ENCODE data around the gene COX8C. TPM values are rescaled to one million over a fixed set of nuclear protein-coding genes. Genes with fewer than 3 reads are reported as not detected.
"Not testable (repeated sequence)": the region's sequence is repeated elsewhere in the genome, so short reads cannot be mapped to it uniquely, and the experiment has no call there.

COX8C gene
- total RNA-seq, 1 donor from 2014 or later, result not detected

- no peaks in the 10 kb centered on the region for H3K36me3 Mint-ChIP-seq
- no peak overlapping the region for H3K4me3 Mint-ChIP-seq
- peaks cover 30% of the 10 kb centered on the region for H3K27me3 Mint-ChIP-seq
- TF ChIP-seq CTCF (conservative IDR thresholded peaks at IDR 0.05), result no peak
- H3K9me3 Mint-ChIP-seq, result no peaks in the 10 kb centered on the region
- no peak for DNase-seq (ENCODE audit: extremely low spot score, unreplicated experiment)
- no peaks in the 10 kb centered on the region for H3K4me1 Mint-ChIP-seq (ENCODE audit: unreplicated experiment)
- H3K27ac Mint-ChIP-seq, result no peak overlapping the region
Observed at GRCh38 chr14:93379831-93380230, 32.8 kb downstream of the COX8C start.

GRCh38 chr14:93381644-93382043 is 34.7 kb downstream of the COX8C start:
- Mint-ChIP-seq H3K4me3 (no peak overlapping the region), H3K36me3 (no peaks in the 10 kb centered on the region), H3K27me3 (peaks cover 30% of the 10 kb centered on the region), H3K9me3 (no peaks in the 10 kb centered on the region), H3K4me1 (ENCODE audit: unreplicated experiment) (no peaks in the 10 kb centered on the region), H3K27ac (no peak overlapping the region)
- no peak for TF ChIP-seq CTCF (conservative IDR thresholded peaks at IDR 0.05)
- no peak for DNase-seq (ENCODE audit: extremely low spot score, unreplicated experiment)

- not testable (repeated sequence) for H3K27ac Mint-ChIP-seq
Observed at GRCh38 chr14:93384256-93384655, 37.3 kb downstream of the COX8C start.

GRCh38 chr14:93395231-93395630 is 48.2 kb downstream of the COX8C start:
- no peaks in the 10 kb centered on the region for H3K9me3 Mint-ChIP-seq
- no peaks in the 10 kb centered on the region for H3K4me1 Mint-ChIP-seq (ENCODE audit: unreplicated experiment)
- no peak for DNase-seq (ENCODE audit: extremely low spot score, unreplicated experiment)
- no peak overlapping the region for H3K4me3 Mint-ChIP-seq
- no peaks in the 10 kb centered on the region for H3K36me3 Mint-ChIP-seq
- no peak for TF ChIP-seq CTCF (conservative IDR thresholded peaks at IDR 0.05)
- H3K27me3 Mint-ChIP-seq, result no peaks in the 10 kb centered on the region
- H3K27ac Mint-ChIP-seq, result no peak overlapping the region

More at GRCh38 chr14:93384256-93384655, 37.3 kb downstream of the COX8C start:
- H3K4me1 Mint-ChIP-seq (ENCODE audit: unreplicated experiment); H3K4me3 Mint-ChIP-seq; DNase-seq (ENCODE audit: extremely low spot score, unreplicated experiment); H3K36me3 Mint-ChIP-seq; H3K9me3 Mint-ChIP-seq: not testable (repeated sequence)
- peaks cover 26% of the 10 kb centered on the region for H3K27me3 Mint-ChIP-seq

GRCh38 chr14:93396456-93396855 is 49.5 kb downstream of the COX8C start:
- Mint-ChIP-seq H3K4me3 (no peak overlapping the region), H3K4me1 (ENCODE audit: unreplicated experiment) (no peaks in the 10 kb centered on the region), H3K36me3 (no peaks in the 10 kb centered on the region), H3K27ac (no peak overlapping the region), H3K9me3 (no peaks in the 10 kb centered on the region), H3K27me3 (no peaks in the 10 kb centered on the region)
- no peak for DNase-seq (ENCODE audit: extremely low spot score, unreplicated experiment)
- TF ChIP-seq CTCF (conservative IDR thresholded peaks at IDR 0.05), result no peak

Other genes starting within 250 kb of the COX8C start
- 40.2 and 43.5 TPM in 2 replicates for gene ITPK1, start 231.3 kb upstream of the COX8C start, total RNA-seq (ENCODE audit: low replicate concordance)
- 19.3 and 20.5 TPM in 2 replicates for gene MOAP1, start 162.3 kb upstream of the COX8C start, total RNA-seq (ENCODE audit: low replicate concordance)
- gene LYSET, start 161.9 kb upstream of the COX8C start, total RNA-seq (ENCODE audit: low replicate concordance), result 21.7 and 23.9 TPM in 2 replicates
- gene GON7, start 140.1 kb upstream of the COX8C start, total RNA-seq (ENCODE audit: low replicate concordance), result 11.9 and 14.3 TPM in 2 replicates
- gene UBR7, start 139.9 kb upstream of the COX8C start, total RNA-seq (ENCODE audit: low replicate concordance), result 16.1 and 21.7 TPM in 2 replicates
- gene BTBD7, start 14.1 kb upstream of the COX8C start, total RNA-seq (ENCODE audit: low replicate concordance), result 47.9 and 48.1 TPM in 2 replicates
- 1.8 and 2.1 TPM in 2 replicates for gene UNC79, start 83.8 kb downstream of the COX8C start, total RNA-seq (ENCODE audit: low replicate concordance)

All from type B pancreatic cell (in vitro differentiated cells).